ENCODE results near the gene IL22RA2. TPM values are rescaled to one million over a fixed set of nuclear protein-coding genes. Genes with fewer than 3 reads are reported as not detected.

The IL22RA2 gene
- total and polyA plus RNA-seq, 9 of the 15 experiments (the other 6 are each of a cell fraction or from before 2014, with no cell fraction given) = 0.03 TPM; not detected in 8

GRCh38 chr6:137111296-137112066 lies 62.0 kb downstream of the IL22RA2 start:
- no peaks in the 10 kb centered on the region for H3K79me2 ChIP-seq (ENCODE audit: control insufficient read depth, insufficient read depth, low read length)
- TF ChIP-seq, protein P1, sequence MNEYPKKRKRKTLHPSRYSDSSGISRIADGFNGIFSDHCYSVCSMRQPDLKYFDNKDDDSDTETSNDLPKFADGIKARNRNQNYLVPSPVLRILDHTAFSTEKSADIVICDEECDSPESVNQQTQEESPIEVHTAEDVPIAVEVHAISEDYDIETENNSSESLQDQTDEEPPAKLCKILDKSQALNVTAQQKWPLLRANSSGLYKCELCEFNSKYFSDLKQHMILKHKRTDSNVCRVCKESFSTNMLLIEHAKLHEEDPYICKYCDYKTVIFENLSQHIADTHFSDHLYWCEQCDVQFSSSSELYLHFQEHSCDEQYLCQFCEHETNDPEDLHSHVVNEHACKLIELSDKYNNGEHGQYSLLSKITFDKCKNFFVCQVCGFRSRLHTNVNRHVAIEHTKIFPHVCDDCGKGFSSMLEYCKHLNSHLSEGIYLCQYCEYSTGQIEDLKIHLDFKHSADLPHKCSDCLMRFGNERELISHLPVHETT (CRISPR knock-in tag; conservative IDR thresholded peaks at IDR 0.05 in 1 of 2, IDR thresholded peaks at IDR 0.05 in 1 of 2) = no peak
- TF ChIP-seq NFIX (CRISPR knock-in tag; IDR thresholded peaks at IDR 0.05; ENCODE audit: low read depth) = no peak
- no peak for TF ChIP-seq CCNT2 (IDR thresholded peaks at IDR 0.05; ENCODE audit: borderline replicate concordance, extremely low read depth, insufficient read length, low read depth, low read length)
- TF ChIP-seq MXI1 (IDR thresholded peaks at IDR 0.05; ENCODE audit: low read depth, low read length) = no peak
- TF ChIP-seq RB1 (IDR thresholded peaks at IDR 0.05; ENCODE audit: low read depth) = no peak
- TF ChIP-seq ZNF384 (IDR thresholded peaks at IDR 0.05; ENCODE audit: low read depth, low read length) = no peak
- TF ChIP-seq NFIC (IDR thresholded peaks at IDR 0.05) = no peak
- TF ChIP-seq EP300 (IDR thresholded peaks at IDR 0.05; ENCODE audit: low read length) = no peak
- no peak for TF ChIP-seq ZNF408 (CRISPR knock-in tag; IDR thresholded peaks at IDR 0.05; ENCODE audit: low read depth)
- TF ChIP-seq SP1 (CRISPR knock-in tag; IDR thresholded peaks at IDR 0.05) = no peak
- TF ChIP-seq ATF2 (CRISPR knock-in tag; IDR thresholded peaks at IDR 0.05) = no peak
- no peak for TF ChIP-seq MBD2 (IDR thresholded peaks at IDR 0.05; ENCODE audit: borderline replicate concordance, low read depth)
- no peak for TF ChIP-seq STAT5B (CRISPR knock-in tag; IDR thresholded peaks at IDR 0.05)
- in situ Hi-C loops (cut with MboI) = no loop called here
- H3K4me1 ChIP-seq (replicated peaks in 1 of 2; ENCODE audit: control insufficient read depth in 2 of 2, insufficient read depth in 2 of 2, low read length in 2 of 2) = no peaks in the 10 kb centered on the region
- H3K9me3 ChIP-seq (replicated peaks; ENCODE audit: control insufficient read depth, insufficient read depth, low read depth, low read length) = no peaks in the 10 kb centered on the region
- H3K36me3 ChIP-seq (ENCODE audit: control insufficient read depth, insufficient read depth, low read length) = no peaks in the 10 kb centered on the region
- no TSS peak for BruUV-seq (replicated peaks)
- H3K27me3 ChIP-seq (ENCODE audit: control insufficient read depth in 2 of 2, insufficient read depth in 2 of 2, low read length in 2 of 2) = no peaks in the 10 kb centered on the region
- POLR2A ChIA-PET = interaction anchor here (0.8 kb wide), 1 partner anchor 150 kb away, joined by 3 read pairs; no protein-coding TSS in a partner anchor
- FAIRE-seq = no peak
- no peaks in the 10 kb centered on the region for H4K20me1 ChIP-seq (replicated peaks; ENCODE audit: control insufficient read depth, insufficient read depth, low read length)
- intact Hi-C loops (cut with micrococcal nuclease) = no loop called here
- no peak for ATAC-seq
- H3K9me1 ChIP-seq (ENCODE audit: control insufficient read depth, insufficient read depth, low read length) = no peaks in the 10 kb centered on the region
- CTCF ChIA-PET (ENCODE audit: low intra/inter-chr PET ratio) = no interaction called here
- no peak overlapping the region for H3K9ac ChIP-seq (ENCODE audit: insufficient read depth in 1 of 2, low read depth in 2 of 2, low read length in 2 of 2)
- DNase-seq (ENCODE audit: extremely low read depth in 1 of 4, low spot score in 3 of 4) = no peak
- no peak overlapping the region for H2AFZ ChIP-seq (ENCODE audit: low read depth, low read length)
- H3K4me2 ChIP-seq (ENCODE audit: insufficient read depth, low read length) = no peak overlapping the region
- H3K4me3 ChIP-seq = no peak overlapping the region
- 9% methylated on average over 2 of the region's 2 CpGs for WGBS (ENCODE audit: insufficient coverage, low coverage, missing lambda C conversion rate)
- no peak overlapping the region for H3K27ac ChIP-seq (ENCODE audit: extremely low read depth, low read depth, low read length)

All from K562 (cell line).